HEK293 (cell line): Measurements from ENCODE around the gene UST.

Experiments
- ZEB2 ChIP-seq: fragments of 450-650 bp; formaldehyde crosslinking; IDR thresholded peaks from 2 replicates; pipeline ENCODE4 v1.5.1; 2016; ENCODE audit warnings: missing biosample characterization, missing genetic modification characterization
- ZNF48 ChIP-seq: fragments of 450-650 bp; formaldehyde crosslinking; IDR thresholded peaks from 2 replicates; pipeline ENCODE4 v1.5.1; 2016; ENCODE audit warnings: missing biosample characterization, missing genetic modification characterization
- TF ChIP-seq, protein P1 (sequence below): fragments of 450-650 bp; formaldehyde crosslinking; IDR thresholded peaks from 2 replicates; pipeline ENCODE4 v1.5.1; 2016; ENCODE audit warnings: missing biosample characterization, missing genetic modification characterization

DNA sequence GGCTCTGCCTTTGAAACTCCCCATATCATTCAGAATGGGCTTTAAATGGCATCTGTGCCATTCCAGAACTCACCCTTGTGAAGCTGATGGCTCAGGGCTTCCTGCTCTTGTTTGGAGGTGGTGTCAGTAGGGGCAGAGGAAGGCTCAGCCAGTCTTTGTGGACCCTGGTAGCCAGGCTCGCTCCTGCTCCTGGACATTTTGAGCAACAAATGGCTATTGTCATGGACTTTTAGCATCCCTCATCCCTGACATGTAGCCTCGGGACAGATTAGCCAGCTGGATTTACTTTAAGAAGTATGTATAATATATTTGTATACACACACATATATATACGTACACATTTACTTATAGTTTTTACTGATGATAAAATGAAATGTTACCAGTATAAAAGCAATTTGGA, 104.1 kb downstream of the UST start:
- TF ChIP-seq, protein P1, sequence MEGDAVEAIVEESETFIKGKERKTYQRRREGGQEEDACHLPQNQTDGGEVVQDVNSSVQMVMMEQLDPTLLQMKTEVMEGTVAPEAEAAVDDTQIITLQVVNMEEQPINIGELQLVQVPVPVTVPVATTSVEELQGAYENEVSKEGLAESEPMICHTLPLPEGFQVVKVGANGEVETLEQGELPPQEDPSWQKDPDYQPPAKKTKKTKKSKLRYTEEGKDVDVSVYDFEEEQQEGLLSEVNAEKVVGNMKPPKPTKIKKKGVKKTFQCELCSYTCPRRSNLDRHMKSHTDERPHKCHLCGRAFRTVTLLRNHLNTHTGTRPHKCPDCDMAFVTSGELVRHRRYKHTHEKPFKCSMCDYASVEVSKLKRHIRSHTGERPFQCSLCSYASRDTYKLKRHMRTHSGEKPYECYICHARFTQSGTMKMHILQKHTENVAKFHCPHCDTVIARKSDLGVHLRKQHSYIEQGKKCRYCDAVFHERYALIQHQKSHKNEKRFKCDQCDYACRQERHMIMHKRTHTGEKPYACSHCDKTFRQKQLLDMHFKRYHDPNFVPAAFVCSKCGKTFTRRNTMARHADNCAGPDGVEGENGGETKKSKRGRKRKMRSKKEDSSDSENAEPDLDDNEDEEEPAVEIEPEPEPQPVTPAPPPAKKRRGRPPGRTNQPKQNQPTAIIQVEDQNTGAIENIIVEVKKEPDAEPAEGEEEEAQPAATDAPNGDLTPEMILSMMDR: no peak
- no peak for TF ChIP-seq ZEB2
- TF ChIP-seq ZNF48 (tag by site-specific recombination): no peak
